ENCODE data around the gene HP1BP3.

DNA sequence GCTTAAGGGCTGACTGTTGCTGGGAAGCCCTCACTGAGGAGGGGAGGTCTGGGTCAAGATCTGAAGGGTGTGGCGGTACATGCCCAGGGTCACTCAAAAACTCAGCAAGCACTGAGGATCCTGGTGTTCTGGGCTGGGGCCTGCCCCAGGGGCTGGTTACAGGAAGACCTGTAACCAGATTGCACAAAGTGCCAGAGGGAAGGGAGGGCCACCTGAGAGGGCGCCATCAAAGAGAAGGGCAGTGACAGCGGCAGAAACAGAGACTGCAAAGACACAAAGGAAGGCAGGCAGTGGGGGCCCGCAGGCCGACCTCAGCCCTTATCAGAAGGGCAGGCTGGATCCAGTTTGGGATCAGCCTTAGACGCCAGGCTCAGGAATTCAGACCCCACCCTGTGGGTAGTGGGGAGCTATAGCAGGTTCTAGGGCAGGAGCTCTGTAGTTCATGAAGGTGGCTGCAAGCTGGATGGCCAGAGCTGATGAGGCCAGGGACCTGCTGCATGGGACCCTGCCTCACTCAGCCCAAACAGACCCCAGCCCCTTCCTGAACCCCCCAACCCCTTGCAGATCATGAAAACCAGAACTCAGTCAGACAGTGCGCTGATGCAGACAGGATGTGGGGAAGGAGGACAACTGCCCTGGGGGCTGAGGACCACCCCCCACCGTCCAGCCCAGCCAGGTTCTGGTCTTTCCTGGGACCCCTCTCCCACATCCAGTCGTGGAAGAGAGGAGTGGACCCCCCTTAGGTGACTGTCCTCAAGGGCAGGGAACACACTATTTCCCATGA is 58.5 kb downstream of the HP1BP3 start:
- TF ChIP-seq, protein P1, sequence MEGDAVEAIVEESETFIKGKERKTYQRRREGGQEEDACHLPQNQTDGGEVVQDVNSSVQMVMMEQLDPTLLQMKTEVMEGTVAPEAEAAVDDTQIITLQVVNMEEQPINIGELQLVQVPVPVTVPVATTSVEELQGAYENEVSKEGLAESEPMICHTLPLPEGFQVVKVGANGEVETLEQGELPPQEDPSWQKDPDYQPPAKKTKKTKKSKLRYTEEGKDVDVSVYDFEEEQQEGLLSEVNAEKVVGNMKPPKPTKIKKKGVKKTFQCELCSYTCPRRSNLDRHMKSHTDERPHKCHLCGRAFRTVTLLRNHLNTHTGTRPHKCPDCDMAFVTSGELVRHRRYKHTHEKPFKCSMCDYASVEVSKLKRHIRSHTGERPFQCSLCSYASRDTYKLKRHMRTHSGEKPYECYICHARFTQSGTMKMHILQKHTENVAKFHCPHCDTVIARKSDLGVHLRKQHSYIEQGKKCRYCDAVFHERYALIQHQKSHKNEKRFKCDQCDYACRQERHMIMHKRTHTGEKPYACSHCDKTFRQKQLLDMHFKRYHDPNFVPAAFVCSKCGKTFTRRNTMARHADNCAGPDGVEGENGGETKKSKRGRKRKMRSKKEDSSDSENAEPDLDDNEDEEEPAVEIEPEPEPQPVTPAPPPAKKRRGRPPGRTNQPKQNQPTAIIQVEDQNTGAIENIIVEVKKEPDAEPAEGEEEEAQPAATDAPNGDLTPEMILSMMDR (IDR thresholded peaks at IDR 0.05; ENCODE audit: poor library complexity), result no peak
- no peak for TF ChIP-seq EZH2 (IDR thresholded peaks at IDR 0.05; ENCODE audit: borderline replicate concordance)

Data from hepatocyte (in vitro differentiated cells).